NB4 (cell line): ENCODE data around the gene FZD1.
A peak's percentile ranks its signal among the peaks of the same experiment; 100 is the strongest.
"Not testable (repeated sequence)": the region's sequence is repeated elsewhere in the genome, so short reads cannot be mapped to it uniquely, and the experiment has no call there.

Source experiments
- DNase-seq: peaks from one replicate; pipeline ENCODE4 v3.0.0; 2010; ENCODE audit warnings: low read depth
- H3K4me3 ChIP-seq: one replicate; pipeline ENCODE4 v1.5.1; 2011; ENCODE audit warnings: mild to moderate bottlenecking, low read depth, low read length, moderate library complexity
- CTCF ChIP-seq: IDR thresholded peaks from one replicate; pipeline ENCODE4 v1.5.1; 2012; ENCODE audit warnings: low read depth, low read length
- MAX ChIP-seq: IDR thresholded peaks from 2 replicates; pipeline ENCODE4 v1.6.1; 2011; ENCODE audit warnings: low read depth, low read length
- MYC ChIP-seq: IDR thresholded peaks from 2 replicates; pipeline ENCODE4 v1.6.1; 2011; ENCODE audit warnings: low read depth, low read length
- POLR2A ChIP-seq: IDR thresholded peaks from 2 replicates; pipeline ENCODE4 v1.6.1; 2011; ENCODE audit warnings: mild to moderate bottlenecking; ENCODE audit not compliant: insufficient read length; ENCODE audit errors: extremely low read depth

The FZD1 gene

GRCh38 chr7:91307467-91307866, 43.2 kb downstream of the FZD1 start:
- no peak overlapping the region for H3K4me3 ChIP-seq
- no peak for TF ChIP-seq MAX
- TF ChIP-seq POLR2A = no peak
- no peak for TF ChIP-seq CTCF
- TF ChIP-seq MYC = no peak
- no peak for DNase-seq

GRCh38 chr7:91308191-91308590, 44.0 kb downstream of the FZD1 start:
- H3K4me3 ChIP-seq, DNase-seq: not testable (repeated sequence)
- TF ChIP-seq MAX = peak; percentile 29; the same call in 1 of the 2 replicates

GRCh38 chr7:91310830-91311460, 46.7 kb downstream of the FZD1 start:
- no peak for DNase-seq
- TF ChIP-seq MAX (no peak), POLR2A (no peak), CTCF (no peak), MYC (no peak)
- H3K4me3 ChIP-seq = no peak overlapping the region

- no peak for DNase-seq
- H3K4me3 ChIP-seq = no peak overlapping the region
- TF ChIP-seq POLR2A (no peak), MAX (no peak), MYC (no peak), CTCF (no peak)
Observed at GRCh38 chr7:91311839-91312238, 47.6 kb downstream of the FZD1 start.

- no peak overlapping the region for H3K4me3 ChIP-seq
- DNase-seq = no peak
- TF ChIP-seq POLR2A (no peak), MYC (no peak)
Observed at GRCh38 chr7:91313113-91313512, 48.9 kb downstream of the FZD1 start.

GRCh38 chr7:91314591-91315323, 50.5 kb downstream of the FZD1 start:
- no peak for TF ChIP-seq CTCF
- TF ChIP-seq MAX = no peak
- TF ChIP-seq POLR2A = no peak
- no peak for TF ChIP-seq MYC
- H3K4me3 ChIP-seq = no peak overlapping the region
- no peak for DNase-seq

- TF ChIP-seq MYC (no peak), MAX (no peak), POLR2A (no peak), CTCF (no peak)
- H3K4me3 ChIP-seq = no peak overlapping the region
- DNase-seq = no peak
Observed at GRCh38 chr7:91316426-91316825, 52.2 kb downstream of the FZD1 start.
